Thyroid gland (tissue), 4 donors: ENCODE results near the gene PPIL1.

Experiments used
- POLR2A ChIP-seq, 2 donors: fragments of 450-650 bp; IDR thresholded peaks; one replicate each; pipeline ENCODE4 v1.6.1; 2017; ENCODE audit warnings: antibody characterized with exemption in 2 of 2, mild to moderate bottlenecking in 2 of 2, moderate library complexity in 1 of 2
- TF ChIP-seq, protein P1 (sequence below), 6 experiments: fragments of 200-600 bp in 3 of 6; fragments of 450-650 bp in 3 of 6; sonication (generic) in 3 of 6; IDR thresholded peaks; one replicate each; pipeline ENCODE4 v1.5.1; 2016 to 2019; ENCODE audit warnings: antibody characterized with exemption in 6 of 6, mild to moderate bottlenecking in 2 of 6, inconsistent platforms in 1 of 6, moderate library complexity in 1 of 6

GRCh38 chr6:36848658-36849441, 25.8 kb downstream of the PPIL1 start:
- TF ChIP-seq, protein P1, sequence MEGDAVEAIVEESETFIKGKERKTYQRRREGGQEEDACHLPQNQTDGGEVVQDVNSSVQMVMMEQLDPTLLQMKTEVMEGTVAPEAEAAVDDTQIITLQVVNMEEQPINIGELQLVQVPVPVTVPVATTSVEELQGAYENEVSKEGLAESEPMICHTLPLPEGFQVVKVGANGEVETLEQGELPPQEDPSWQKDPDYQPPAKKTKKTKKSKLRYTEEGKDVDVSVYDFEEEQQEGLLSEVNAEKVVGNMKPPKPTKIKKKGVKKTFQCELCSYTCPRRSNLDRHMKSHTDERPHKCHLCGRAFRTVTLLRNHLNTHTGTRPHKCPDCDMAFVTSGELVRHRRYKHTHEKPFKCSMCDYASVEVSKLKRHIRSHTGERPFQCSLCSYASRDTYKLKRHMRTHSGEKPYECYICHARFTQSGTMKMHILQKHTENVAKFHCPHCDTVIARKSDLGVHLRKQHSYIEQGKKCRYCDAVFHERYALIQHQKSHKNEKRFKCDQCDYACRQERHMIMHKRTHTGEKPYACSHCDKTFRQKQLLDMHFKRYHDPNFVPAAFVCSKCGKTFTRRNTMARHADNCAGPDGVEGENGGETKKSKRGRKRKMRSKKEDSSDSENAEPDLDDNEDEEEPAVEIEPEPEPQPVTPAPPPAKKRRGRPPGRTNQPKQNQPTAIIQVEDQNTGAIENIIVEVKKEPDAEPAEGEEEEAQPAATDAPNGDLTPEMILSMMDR (IDR thresholded peaks at IDR 0.05), result no peak
- no peak for TF ChIP-seq POLR2A (IDR thresholded peaks at IDR 0.05)
